Mucosa of stomach (tissue), 1 donor: Measurements from ENCODE around the gene PCGF6.

Source experiments
- H3K27me3 ChIP-seq: one replicate; pipeline ENCODE4 v1.7.0; 2013; ENCODE audit warnings: mild to moderate bottlenecking, low read length; ENCODE audit not compliant: control insufficient read depth, insufficient read depth
- H3K36me3 ChIP-seq: one replicate; pipeline ENCODE4 v1.7.0; 2013; ENCODE audit warnings: low read length; ENCODE audit not compliant: control insufficient read depth, insufficient read depth
- H3K4me1 ChIP-seq: one replicate; pipeline ENCODE4 v1.7.0; 2013; ENCODE audit warnings: mild to moderate bottlenecking, low read length; ENCODE audit not compliant: control insufficient read depth, insufficient read depth
- H3K4me3 ChIP-seq: one replicate; pipeline ENCODE4 v1.7.0; 2013; ENCODE audit warnings: low read length
- H3K9ac ChIP-seq: one replicate; pipeline ENCODE4 v1.7.0; 2013; ENCODE audit warnings: mild to moderate bottlenecking, low read length, moderate library complexity
- H3K9me3 ChIP-seq: one replicate; pipeline ENCODE4 v1.7.0; 2013; ENCODE audit warnings: mild to moderate bottlenecking, low read length, moderate library complexity; ENCODE audit not compliant: control insufficient read depth
- donor health status: Pancreatic carcinoma.

PCGF6 gene

GRCh38 chr10:103350517-103351260 is at the start of gene PCGF6:
TSS of gene PCGF6 (minus strand) at chr10:103351140. CDS start at chr10:103351066, 74 bp downstream.
- H3K4me1 ChIP-seq: no peaks in the 10 kb centered on the region
- H3K27me3 ChIP-seq: no peaks in the 10 kb centered on the region
- H3K36me3 ChIP-seq: no peaks in the 10 kb centered on the region
- H3K4me3 ChIP-seq: peak within 1 kb of the TSS; percentile 49
- peak within 1 kb of the TSS; percentile 69 for H3K9ac ChIP-seq
- H3K9me3 ChIP-seq: no peaks in the 10 kb centered on the region

- Histone ChIP-seq H3K4me1 (peaks cover 13% of the 10 kb centered on the region), H3K9me3 (no peaks in the 10 kb centered on the region), H3K9ac (peak overlapping the region; percentile 98), H3K4me3 (peak overlapping the region; percentile 88), H3K27me3 (no peaks in the 10 kb centered on the region), H3K36me3 (no peaks in the 10 kb centered on the region)
These were observed 46.4 kb upstream of the PCGF6 start for GRCh38 chr10:103397191-103397825.

GRCh38 chr10:103396789-103397087 is 45.8 kb upstream of the PCGF6 start:
- Histone ChIP-seq H3K36me3 (no peaks in the 10 kb centered on the region), H3K9me3 (no peaks in the 10 kb centered on the region), H3K9ac (peak overlapping the region; percentile 98), H3K4me3 (peak overlapping the region; percentile 88), H3K4me1 (peaks cover 13% of the 10 kb centered on the region), H3K27me3 (no peaks in the 10 kb centered on the region)

- peak within 1 kb of the TSS; percentile 99 for H3K4me3 ChIP-seq
- H3K4me1 ChIP-seq: peaks cover 13% of the 10 kb centered on the region
- no peaks in the 10 kb centered on the region for H3K9me3 ChIP-seq
- peak within 1 kb of the TSS; percentile 98 for H3K9ac ChIP-seq
- H3K36me3 ChIP-seq: no peaks in the 10 kb centered on the region
- no peaks in the 10 kb centered on the region for H3K27me3 ChIP-seq
These were observed 45.3 kb upstream of the PCGF6 start, which contains the start of the genes ATP5MK and PDCD11 for GRCh38 chr10:103396067-103396788. TSS of gene ATP5MK (minus strand) at chr10:103396475. CDS start at chr10:103392457, 4,018 bp downstream. TSS of gene PDCD11 (plus strand) at chr10:103396626. CDS start at chr10:103398427, 1,801 bp downstream.

- Histone ChIP-seq H3K9me3 (no peaks in the 10 kb centered on the region), H3K9ac (peak overlapping the region; percentile 98), H3K36me3 (no peaks in the 10 kb centered on the region), H3K4me3 (peak overlapping the region; percentile 99), H3K4me1 (peaks cover 13% of the 10 kb centered on the region), H3K27me3 (no peaks in the 10 kb centered on the region)
These were observed 44.8 kb upstream of the PCGF6 start for GRCh38 chr10:103395754-103396066.

- Histone ChIP-seq H3K27me3 (no peaks in the 10 kb centered on the region), H3K4me3 (no peak overlapping the region), H3K4me1 (peaks cover 13% of the 10 kb centered on the region), H3K9ac (no peak overlapping the region), H3K36me3 (no peaks in the 10 kb centered on the region), H3K9me3 (no peaks in the 10 kb centered on the region)
These were observed 43.2 kb upstream of the PCGF6 start for GRCh38 chr10:103394180-103394579.

GRCh38 chr10:103382769-103383168 is 31.8 kb upstream of the PCGF6 start:
- H3K4me1 ChIP-seq: no peaks in the 10 kb centered on the region
- no peaks in the 10 kb centered on the region for H3K27me3 ChIP-seq
- H3K9me3 ChIP-seq: no peaks in the 10 kb centered on the region
- H3K36me3 ChIP-seq: no peaks in the 10 kb centered on the region
- no peak overlapping the region for H3K4me3 ChIP-seq
- H3K9ac ChIP-seq: no peak overlapping the region

- no peaks in the 10 kb centered on the region for H3K27me3 ChIP-seq
- H3K9ac ChIP-seq: no peak overlapping the region
- no peaks in the 10 kb centered on the region for H3K4me1 ChIP-seq
- H3K4me3 ChIP-seq: no peak overlapping the region
- H3K36me3 ChIP-seq: no peaks in the 10 kb centered on the region
- no peaks in the 10 kb centered on the region for H3K9me3 ChIP-seq
These were observed 23.3 kb upstream of the PCGF6 start for GRCh38 chr10:103374263-103374662.

GRCh38 chr10:103373544-103373943 is 22.6 kb upstream of the PCGF6 start:
- Histone ChIP-seq H3K4me1 (no peaks in the 10 kb centered on the region), H3K9me3 (no peaks in the 10 kb centered on the region), H3K9ac (no peak overlapping the region), H3K27me3 (no peaks in the 10 kb centered on the region), H3K36me3 (no peaks in the 10 kb centered on the region), H3K4me3 (no peak overlapping the region)

GRCh38 chr10:103367782-103368518 is 17.0 kb upstream of the PCGF6 start, which contains the start of gene TAF5:
TSS of gene TAF5 (plus strand) at chr10:103367976. CDS start at chr10:103367990, 14 bp downstream.
- no peaks in the 10 kb centered on the region for H3K9me3 ChIP-seq
- peak within 1 kb of the TSS; percentile 51 for H3K4me3 ChIP-seq
- no peaks in the 10 kb centered on the region for H3K36me3 ChIP-seq
- no peaks in the 10 kb centered on the region for H3K4me1 ChIP-seq
- peak within 1 kb of the TSS; percentile 69 for H3K9ac ChIP-seq
- no peaks in the 10 kb centered on the region for H3K27me3 ChIP-seq

- no peaks in the 10 kb centered on the region for H3K27me3 ChIP-seq
These were observed 16.4 kb upstream of the PCGF6 start for GRCh38 chr10:103367379-103367781.

More at GRCh38 chr10:103367379-103367781, 16.4 kb upstream of the PCGF6 start:
- Histone ChIP-seq H3K9me3 (no peaks in the 10 kb centered on the region), H3K36me3 (no peaks in the 10 kb centered on the region), H3K9ac (peak overlapping the region; percentile 69), H3K4me1 (no peaks in the 10 kb centered on the region), H3K4me3 (peak overlapping the region; percentile 51)
